Uterus (tissue), 4 donors: ENCODE data around the gene KIAA1549. TPM values are rescaled to one million over a fixed set of nuclear protein-coding genes. Genes with fewer than 3 reads are reported as not detected.

ENCODE experiments used
- DNase-seq, 2 donors: peaks; one replicate each; pipeline ENCODE4 v3.0.0-alpha.2; 2019 to 2020
- H3K27ac ChIP-seq, 2 donors: fragments of 200-600 bp; sonication (generic); 1 replicate in 1 of 2; 2 replicates in 1 of 2; pipeline ENCODE4 v1.5.1; 2016 to 2018
- H3K27me3 ChIP-seq, 2 donors: fragments of 200-600 bp; sonication (generic); one replicate each; pipeline ENCODE4 v1.5.1; 2018 to 2019; ENCODE audit warnings: control low read depth in 1 of 2
- H3K36me3 ChIP-seq, 2 donors: fragments of 200-600 bp; sonication (generic); one replicate each; pipeline ENCODE4 v1.5.1; 2019; ENCODE audit warnings: control low read depth in 1 of 2
- H3K4me1 ChIP-seq, 2 donors: fragments of 200-600 bp; sonication (generic); one replicate each; pipeline ENCODE4 v1.5.1; 2018 to 2019; ENCODE audit warnings: control low read depth in 1 of 2
- H3K4me3 ChIP-seq, 2 donors: fragments of 200-600 bp; sonication (generic); 1 replicate in 1 of 2; 2 replicates in 1 of 2; pipeline ENCODE4 v1.5.1; 2018 to 2019; ENCODE audit warnings: mild to moderate bottlenecking in 1 of 2
- H3K9me3 ChIP-seq, 2 donors: fragments of 200-600 bp; sonication (generic); one replicate each; pipeline ENCODE4 v1.5.1; 2019; ENCODE audit warnings: control low read depth in 1 of 2
- CTCF ChIP-seq, 4 experiments: fragments of 200-600 bp in 2 of 4; fragments of 450-650 bp in 2 of 4; sonication (generic) in 2 of 4; IDR thresholded peaks; one replicate each; pipeline ENCODE4 v1.5.1; 2016 to 2019; ENCODE audit warnings: antibody characterized with exemption in 4 of 4, mild to moderate bottlenecking in 2 of 4, moderate library complexity in 1 of 4
- POLR2A ChIP-seq, 2 donors: fragments of 450-650 bp; IDR thresholded peaks; one replicate each; pipeline ENCODE4 v1.6.1; 2016; ENCODE audit warnings: antibody characterized with exemption in 2 of 2, mild to moderate bottlenecking in 1 of 2, moderate library complexity in 1 of 2
- intact Hi-C: fragments of 100-400 bp; cut with DNase I; formaldehyde crosslinking; loops from one replicate; pipeline ENCODE4 v1.15.1; 2023; ENCODE audit warnings: low total_unique reads
- total RNA-seq, 4 donors: library from RNA; depleted of rRNA in 3 of 4; stranded (reverse); fragments of >200 nt in 3 of 4; gene quantifications; one replicate each; pipeline versions ENCODE4 v1.1.0 to v1.2.4, GENCODE V29; 2014 to 2023
- donor health status: DM: yes; HTN: yes; CAD: no.

Gene KIAA1549
- total RNA-seq, 4 donors from 2014 or later, result 1.2 to 8.6 (median 3.8) TPM

- DNase-seq, result no peak
- intact Hi-C loops, result no loop called here
Measured at GRCh38 chr7:138924501-138925225, 56.5 kb downstream of the KIAA1549 start.

GRCh38 chr7:138921277-138921676 lies 59.9 kb downstream of the KIAA1549 start:
- intact Hi-C loops, result no loop called here
- Histone ChIP-seq H3K9me3 (no peaks in the 10 kb centered on the region), H3K36me3 (no peaks in the 10 kb centered on the region), H3K4me1 (no peaks in the 10 kb centered on the region), H3K4me3 (no peak overlapping the region), H3K27me3 (no peaks in the 10 kb centered on the region), H3K27ac (no peak overlapping the region)
- DNase-seq, result no peak
- TF ChIP-seq CTCF (IDR thresholded peaks at IDR 0.05), result no peak
- TF ChIP-seq POLR2A (IDR thresholded peaks at IDR 0.05), result no peak

More at GRCh38 chr7:138924501-138925225, 56.5 kb downstream of the KIAA1549 start:
- H3K4me1 ChIP-seq, result no peaks in the 10 kb centered on the region
- TF ChIP-seq POLR2A (IDR thresholded peaks at IDR 0.05), result no peak
- no peak for TF ChIP-seq CTCF (IDR thresholded peaks at IDR 0.05)
- no peaks in the 10 kb centered on the region for H3K36me3 ChIP-seq
- no peak overlapping the region for H3K4me3 ChIP-seq
- H3K9me3 ChIP-seq, result no peaks in the 10 kb centered on the region
- H3K27me3 ChIP-seq, result no peaks in the 10 kb centered on the region
- H3K27ac ChIP-seq, result no peak overlapping the region

- DNase-seq, result no peak
- H3K9me3 ChIP-seq, result no peaks in the 10 kb centered on the region
- no peak for TF ChIP-seq CTCF (IDR thresholded peaks at IDR 0.05)
- TF ChIP-seq POLR2A (IDR thresholded peaks at IDR 0.05), result no peak
- no peak overlapping the region for H3K27ac ChIP-seq
- no peak overlapping the region for H3K4me3 ChIP-seq
- intact Hi-C loops, result no loop called here
- no peaks in the 10 kb centered on the region for H3K4me1 ChIP-seq
- no peaks in the 10 kb centered on the region for H3K36me3 ChIP-seq
- H3K27me3 ChIP-seq, result no peaks in the 10 kb centered on the region
Measured at GRCh38 chr7:138919911-138920310, 61.3 kb downstream of the KIAA1549 start.

GRCh38 chr7:138919216-138919615 lies 62.0 kb downstream of the KIAA1549 start:
- Histone ChIP-seq H3K4me3 (no peak overlapping the region), H3K36me3 (no peaks in the 10 kb centered on the region), H3K27ac (no peak overlapping the region), H3K4me1 (no peaks in the 10 kb centered on the region), H3K9me3 (no peaks in the 10 kb centered on the region), H3K27me3 (no peaks in the 10 kb centered on the region)
- TF ChIP-seq CTCF (IDR thresholded peaks at IDR 0.05), result no peak
- no peak for TF ChIP-seq POLR2A (IDR thresholded peaks at IDR 0.05)
- no peak for DNase-seq
- intact Hi-C loops, result no loop called here

- intact Hi-C loops, result no loop called here
- no peak for DNase-seq
- Histone ChIP-seq H3K4me1 (no peaks in the 10 kb centered on the region), H3K27ac (no peak overlapping the region), H3K9me3 (no peaks in the 10 kb centered on the region), H3K27me3 (no peaks in the 10 kb centered on the region), H3K4me3 (no peak overlapping the region), H3K36me3 (no peaks in the 10 kb centered on the region)
- TF ChIP-seq CTCF (IDR thresholded peaks at IDR 0.05) (no peak), POLR2A (IDR thresholded peaks at IDR 0.05) (no peak)
Measured at GRCh38 chr7:138918756-138919155, 62.4 kb downstream of the KIAA1549 start.
